Panc1 (cell line): Measurements from ENCODE around the gene SLCO4C1. TPM values are rescaled to one million over a fixed set of nuclear protein-coding genes. Genes with fewer than 3 reads are reported as not detected.

Experiments used
- ATAC-seq: fragments of 200-7000 bp; cut with Tn5 transposase; 2 replicates; pipeline ENCODE4 v1.9.1; 2020; ENCODE audit warnings: mild to moderate bottlenecking, moderate library complexity
- BruUV-seq: library from RNA; stranded (reverse); fragments of 400-500 nt; replicated peaks from 2 replicates; lab custom pipeline; 2021; lab: Mats Ljungman, UMichigan
- CTCF ChIA-PET: fragments of 300-600 bp; sonication (Branson Sonifier 250); formaldehyde crosslinking; loops from one replicate; lab custom pipeline; 2022; ENCODE audit warnings: antibody characterized with exemption; lab: Charles Lee
- POLR2A ChIA-PET: fragments of 300-600 bp; sonication (Branson Sonifier 250); formaldehyde crosslinking; loops from one replicate; lab custom pipeline; 2022; ENCODE audit warnings: antibody characterized with exemption; lab: Charles Lee
- DNase-seq: peaks from one replicate; pipeline ENCODE4 v3.0.0-alpha.2; 2010; ENCODE audit warnings: low read depth, low spot score
- H3K27ac ChIP-seq: 2 replicates; pipeline ENCODE4 v1.5.1; 2011; ENCODE audit warnings: mild to moderate bottlenecking, low read length, inconsistent platforms
- H3K27me3 ChIP-seq: fragments of 200-500 bp; sonication (Bioruptor generic); 2 replicates; pipeline ENCODE4 v1.6.0; 2014; ENCODE audit warnings: low read length, inconsistent platforms; ENCODE audit not compliant: control insufficient read depth, insufficient read depth
- H3K36me3 ChIP-seq: fragments of 200-500 bp; sonication (Bioruptor generic); 2 replicates; pipeline ENCODE4 v1.5.1; 2014; ENCODE audit warnings: inconsistent platforms, mild to moderate bottlenecking, low read length, moderate library complexity; ENCODE audit not compliant: control insufficient read depth, insufficient read depth
- H3K4me1 ChIP-seq: 2 replicates; pipeline ENCODE4 v1.5.1; 2011; ENCODE audit warnings: inconsistent platforms, mild to moderate bottlenecking, low read length, moderate library complexity; ENCODE audit not compliant: control insufficient read depth, insufficient read depth
- H3K4me3 ChIP-seq, 2 experiments: 2 replicates each; pipeline ENCODE4 v1.5.1; 2011 to 2012; ENCODE audit warnings: low read depth in 2 of 2, low read length in 2 of 2, mild to moderate bottlenecking in 2 of 2, inconsistent platforms in 1 of 2, moderate library complexity in 1 of 2
- H3K9me3 ChIP-seq: fragments of 200-500 bp; sonication (Bioruptor generic); 2 replicates; pipeline ENCODE4 v1.5.1; 2014; ENCODE audit warnings: low read depth, mild to moderate bottlenecking, inconsistent platforms, low read length, moderate library complexity; ENCODE audit not compliant: control insufficient read depth, insufficient read depth
- CTCF ChIP-seq: fragments of 450-650 bp; IDR thresholded peaks from 2 replicates; pipeline ENCODE4 v1.5.1; 2017; ENCODE audit warnings: mild to moderate bottlenecking
- POLR2AphosphoS5 ChIP-seq: IDR thresholded peaks from 2 replicates; pipeline ENCODE4 v1.6.1; 2012; ENCODE audit warnings: mild to moderate bottlenecking, low read depth, low read length, moderate library complexity
- REST ChIP-seq, 2 experiments: IDR thresholded peaks; 2 replicates each; pipeline ENCODE4 v1.6.1; 2011 to 2012; ENCODE audit warnings: low read depth in 2 of 2, control low read depth in 1 of 2, low read length in 1 of 2, mild to moderate bottlenecking in 1 of 2, moderate library complexity in 1 of 2; ENCODE audit not compliant: insufficient read depth in 1 of 2
- SIN3A ChIP-seq: IDR thresholded peaks from 2 replicates; pipeline ENCODE4 v1.6.1; 2012; ENCODE audit warnings: low read depth, mild to moderate bottlenecking, low read length, moderate library complexity, borderline replicate concordance; ENCODE audit not compliant: insufficient read depth
- TCF7L2 ChIP-seq: IDR thresholded peaks from 2 replicates; pipeline ENCODE4 v1.6.1; 2011; ENCODE audit warnings: mild to moderate bottlenecking, low read depth, low read length, inconsistent platforms
- in situ Hi-C: cut with HindIII; loops from 2 replicates; pipeline ENCODE4 v1.10.0; 2016; ENCODE audit warnings: low sequenced_read_pairs, low pct_unique_long_range_greater_than_20kb
- intact Hi-C: fragments of 100-400 bp; cut with micrococcal nuclease; formaldehyde crosslinking; loops from one replicate; pipeline ENCODE4 v1.10.0; 2022; ENCODE audit not compliant: unreplicated experiment
- total RNA-seq: library from RNA; stranded (reverse); gene quantifications from one replicate; pipeline ENCODE4 v1.2.1, GENCODE V29; 2021; ENCODE audit not compliant: unreplicated experiment

SLCO4C1 gene
- total RNA-seq, 1 experiment from 2014 or later, result 0.90 TPM

- in situ Hi-C loops, result no loop called here
- intact Hi-C loops, result no loop called here
- no peaks in the 10 kb centered on the region for H3K9me3 ChIP-seq
- POLR2A ChIA-PET, result no interaction called here
- no peaks in the 10 kb centered on the region for H3K36me3 ChIP-seq
- DNase-seq (no peak), ATAC-seq (no peak)
- CTCF ChIA-PET, result no interaction called here
- H3K4me1 ChIP-seq, result no peaks in the 10 kb centered on the region
- H3K4me3 ChIP-seq, result no peak overlapping the region
- no TSS peak for BruUV-seq
- H3K27me3 ChIP-seq, result no peaks in the 10 kb centered on the region
- TF ChIP-seq REST (IDR thresholded peaks at IDR 0.05; ENCODE audit: insufficient read depth in 1 of 2, low read depth in 2 of 2, low read length in 1 of 2) (no peak), CTCF (no peak), POLR2AphosphoS5 (no peak), TCF7L2 (no peak), SIN3A (no peak)
- no peak overlapping the region for H3K27ac ChIP-seq
Measured at GRCh38 chr5:102313912-102314311, 17.8 kb upstream of the SLCO4C1 start.

- no peak for DNase-seq
- ATAC-seq, result no peak
- no peaks in the 10 kb centered on the region for H3K4me1 ChIP-seq
- ChIA-PET POLR2A (no interaction called here), CTCF (no interaction called here)
- in situ Hi-C loops (no loop called here), intact Hi-C loops (no loop called here)
- H3K4me3 ChIP-seq, result no peak overlapping the region
- no peak for TF ChIP-seq POLR2AphosphoS5
- no peak for TF ChIP-seq SIN3A
- no peak for TF ChIP-seq REST (IDR thresholded peaks at IDR 0.05; ENCODE audit: insufficient read depth in 1 of 2, low read depth in 2 of 2, low read length in 1 of 2)
- TF ChIP-seq TCF7L2, result no peak
- TF ChIP-seq CTCF, result no peak
- no peak overlapping the region for H3K27ac ChIP-seq
- no peaks in the 10 kb centered on the region for H3K27me3 ChIP-seq
- no peaks in the 10 kb centered on the region for H3K36me3 ChIP-seq
- H3K9me3 ChIP-seq, result no peaks in the 10 kb centered on the region
- no TSS peak for BruUV-seq
Measured at GRCh38 chr5:102312586-102313370, 16.7 kb upstream of the SLCO4C1 start.
